ENCODE measurements around the gene TTC12.
A peak's percentile ranks its signal among the peaks of the same experiment; 100 is the strongest.

Gene TTC12

GRCh38 chr11:113314389-113315301, at the start of gene TTC12:
Gene TTC12 (plus strand): TSS chr11:113314583. CDS start chr11:113316258, 1,675 bp downstream.
- peak; percentile 70 for DNase-seq

- DNase-seq: no peak
These were observed 49.0 kb upstream of the TTC12 start for GRCh38 chr11:113265362-113265761.

GRCh38 chr11:113267493-113267892, 46.9 kb upstream of the TTC12 start:
- DNase-seq: no peak

- DNase-seq: no peak
These were observed 45.3 kb upstream of the TTC12 start for GRCh38 chr11:113269096-113269495.

- DNase-seq: no peak
These were observed 44.7 kb upstream of the TTC12 start for GRCh38 chr11:113269636-113270035.

GRCh38 chr11:113270080-113270479, 44.3 kb upstream of the TTC12 start:
- DNase-seq: no peak

- no peak for DNase-seq
These were observed 42.7 kb upstream of the TTC12 start for GRCh38 chr11:113271551-113272245.

GRCh38 chr11:113272281-113272680, 42.1 kb upstream of the TTC12 start:
- DNase-seq: no peak

GRCh38 chr11:113272927-113273615, 41.3 kb upstream of the TTC12 start:
- DNase-seq: no peak

- DNase-seq: no peak
These were observed 40.7 kb upstream of the TTC12 start for GRCh38 chr11:113273720-113274119.

- DNase-seq: no peak
These were observed 39.4 kb upstream of the TTC12 start for GRCh38 chr11:113274713-113275582.

- no peak for DNase-seq
These were observed 38.8 kb upstream of the TTC12 start for GRCh38 chr11:113275602-113276001.

- DNase-seq: no peak
These were observed 37.9 kb upstream of the TTC12 start for GRCh38 chr11:113276466-113276865.

- no peak for DNase-seq
These were observed 36.5 kb upstream of the TTC12 start for GRCh38 chr11:113277907-113278306.

- no peak for DNase-seq
These were observed 35.9 kb upstream of the TTC12 start for GRCh38 chr11:113278481-113278880.

GRCh38 chr11:113278925-113279324, 35.5 kb upstream of the TTC12 start:
- DNase-seq: no peak

GRCh38 chr11:113279591-113279990, 34.8 kb upstream of the TTC12 start:
- no peak for DNase-seq

- DNase-seq: no peak
These were observed 33.2 kb upstream of the TTC12 start for GRCh38 chr11:113281052-113281725.

GRCh38 chr11:113282898-113283437, 31.4 kb upstream of the TTC12 start:
- no peak for DNase-seq

- DNase-seq: no peak
These were observed 30.5 kb upstream of the TTC12 start for GRCh38 chr11:113283881-113284280.

- DNase-seq: no peak
These were observed 28.4 kb upstream of the TTC12 start for GRCh38 chr11:113286009-113286408.
